Ishikawa (cell line): Measurements from ENCODE around the gene AP3B1.

Source experiments
- CEBPB ChIP-seq: IDR thresholded peaks from 2 replicates; pipeline ENCODE4 v1.6.1; 2012
- EP300 ChIP-seq: IDR thresholded peaks from 2 replicates; pipeline ENCODE4 v1.6.1; 2012; ENCODE audit warnings: borderline replicate concordance
- FOXM1 ChIP-seq: IDR thresholded peaks from 2 replicates; pipeline ENCODE4 v1.6.1; 2012; ENCODE audit warnings: low read depth, borderline replicate concordance
- YY1 ChIP-seq: IDR thresholded peaks from 2 replicates; pipeline ENCODE4 v1.6.1; 2012; ENCODE audit warnings: low read depth
- TF ChIP-seq, protein P1 (sequence below): IDR thresholded peaks from 2 replicates; pipeline ENCODE4 v1.6.1; 2012
- TF ChIP-seq, protein P2 (sequence below): IDR thresholded peaks from 2 replicates; pipeline ENCODE4 v1.6.1; 2012; ENCODE audit warnings: low read depth, mild to moderate bottlenecking

DNA sequence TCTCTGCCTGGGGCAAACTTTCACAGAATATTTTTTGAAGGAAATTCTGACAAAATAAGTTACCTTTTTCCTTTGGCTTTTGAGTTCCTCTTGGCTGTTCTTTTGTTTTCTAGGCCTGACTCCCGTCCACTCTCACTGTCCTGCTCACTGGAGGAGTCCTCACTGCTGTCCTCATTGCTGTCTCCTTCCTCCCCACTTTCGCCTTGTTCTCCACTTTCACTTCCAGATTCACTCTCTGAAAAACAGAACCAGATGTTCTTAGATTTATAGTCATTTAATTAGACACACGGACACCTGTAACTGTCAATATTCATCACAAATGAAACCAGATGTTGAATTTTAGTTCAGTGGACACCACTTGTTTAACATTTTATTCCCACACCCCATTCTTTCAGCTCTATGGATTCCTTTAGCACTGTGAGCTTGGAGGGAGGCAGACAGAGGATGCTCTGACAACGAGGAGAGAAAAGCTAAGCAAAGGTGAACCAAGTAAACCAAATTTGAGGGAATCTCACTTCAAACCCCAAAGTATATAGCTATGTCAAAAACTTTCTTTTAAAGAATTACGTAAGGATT is 180.7 kb downstream of the AP3B1 start:
- no peak for TF ChIP-seq CEBPB
- no peak for TF ChIP-seq EP300
- TF ChIP-seq, protein P1, sequence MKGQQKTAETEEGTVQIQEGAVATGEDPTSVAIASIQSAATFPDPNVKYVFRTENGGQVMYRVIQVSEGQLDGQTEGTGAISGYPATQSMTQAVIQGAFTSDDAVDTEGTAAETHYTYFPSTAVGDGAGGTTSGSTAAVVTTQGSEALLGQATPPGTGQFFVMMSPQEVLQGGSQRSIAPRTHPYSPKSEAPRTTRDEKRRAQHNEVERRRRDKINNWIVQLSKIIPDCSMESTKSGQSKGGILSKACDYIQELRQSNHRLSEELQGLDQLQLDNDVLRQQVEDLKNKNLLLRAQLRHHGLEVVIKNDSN, result no peak
- no peak for TF ChIP-seq YY1
- no peak for TF ChIP-seq FOXM1
- TF ChIP-seq, protein P2, sequence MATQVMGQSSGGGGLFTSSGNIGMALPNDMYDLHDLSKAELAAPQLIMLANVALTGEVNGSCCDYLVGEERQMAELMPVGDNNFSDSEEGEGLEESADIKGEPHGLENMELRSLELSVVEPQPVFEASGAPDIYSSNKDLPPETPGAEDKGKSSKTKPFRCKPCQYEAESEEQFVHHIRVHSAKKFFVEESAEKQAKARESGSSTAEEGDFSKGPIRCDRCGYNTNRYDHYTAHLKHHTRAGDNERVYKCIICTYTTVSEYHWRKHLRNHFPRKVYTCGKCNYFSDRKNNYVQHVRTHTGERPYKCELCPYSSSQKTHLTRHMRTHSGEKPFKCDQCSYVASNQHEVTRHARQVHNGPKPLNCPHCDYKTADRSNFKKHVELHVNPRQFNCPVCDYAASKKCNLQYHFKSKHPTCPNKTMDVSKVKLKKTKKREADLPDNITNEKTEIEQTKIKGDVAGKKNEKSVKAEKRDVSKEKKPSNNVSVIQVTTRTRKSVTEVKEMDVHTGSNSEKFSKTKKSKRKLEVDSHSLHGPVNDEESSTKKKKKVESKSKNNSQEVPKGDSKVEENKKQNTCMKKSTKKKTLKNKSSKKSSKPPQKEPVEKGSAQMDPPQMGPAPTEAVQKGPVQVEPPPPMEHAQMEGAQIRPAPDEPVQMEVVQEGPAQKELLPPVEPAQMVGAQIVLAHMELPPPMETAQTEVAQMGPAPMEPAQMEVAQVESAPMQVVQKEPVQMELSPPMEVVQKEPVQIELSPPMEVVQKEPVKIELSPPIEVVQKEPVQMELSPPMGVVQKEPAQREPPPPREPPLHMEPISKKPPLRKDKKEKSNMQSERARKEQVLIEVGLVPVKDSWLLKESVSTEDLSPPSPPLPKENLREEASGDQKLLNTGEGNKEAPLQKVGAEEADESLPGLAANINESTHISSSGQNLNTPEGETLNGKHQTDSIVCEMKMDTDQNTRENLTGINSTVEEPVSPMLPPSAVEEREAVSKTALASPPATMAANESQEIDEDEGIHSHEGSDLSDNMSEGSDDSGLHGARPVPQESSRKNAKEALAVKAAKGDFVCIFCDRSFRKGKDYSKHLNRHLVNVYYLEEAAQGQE, result no peak
